K562 (cell line): ENCODE data around the gene PPIL4. TPM values are rescaled to one million over a fixed set of nuclear protein-coding genes. Genes with fewer than 3 reads are reported as not detected.

Experiments used
- ARHGAP35 ChIP-seq: fragments of 450-650 bp; IDR thresholded peaks from 2 replicates; pipeline ENCODE4 v1.6.1; 2018; ENCODE audit not compliant: partially characterized antibody
- CBFB ChIP-seq: sonication (generic); formaldehyde crosslinking; IDR thresholded peaks from 2 replicates; pipeline ENCODE4 v1.4.0; 2020; ENCODE audit warnings: mild to moderate bottlenecking, missing genetic modification reagents
- CCNT2 ChIP-seq: IDR thresholded peaks from 2 replicates; pipeline ENCODE4 v1.6.1; 2011; ENCODE audit warnings: borderline replicate concordance, low read depth, mild to moderate bottlenecking, moderate library complexity, mixed read lengths, low read length; ENCODE audit not compliant: insufficient read length; ENCODE audit errors: extremely low read depth
- CHCHD3 ChIP-seq: fragments of 250-450 bp; sonication (Bioruptor Pico); IDR thresholded peaks from 2 replicates; pipeline ENCODE4 v2.1.2; 2022; ENCODE audit warnings: mild to moderate bottlenecking
- E2F8 ChIP-seq: fragments of 450-650 bp; IDR thresholded peaks from 2 replicates; pipeline ENCODE4 v1.7.1; 2018; ENCODE audit warnings: mild to moderate bottlenecking, low read depth; ENCODE audit not compliant: partially characterized antibody
- EHMT2 ChIP-seq: fragments of 450-650 bp; IDR thresholded peaks from 2 replicates; pipeline ENCODE4 v1.6.1; 2018; ENCODE audit warnings: antibody characterized with exemption
- HDAC1 ChIP-seq, 2 experiments: fragments of 450-650 bp; IDR thresholded peaks; 2 replicates each; pipeline ENCODE4 v1.6.1; 2016 to 2017; ENCODE audit warnings: inconsistent platforms in 1 of 2, mild to moderate bottlenecking in 1 of 2, moderate library complexity in 1 of 2
- HOMEZ ChIP-seq: fragments of 250-450 bp; sonication (Bioruptor Pico); IDR thresholded peaks from 2 replicates; pipeline ENCODE4 v1.4.0; 2020; ENCODE audit warnings: mild to moderate bottlenecking, moderate library complexity
- LEF1 ChIP-seq: fragments of 450-650 bp; IDR thresholded peaks from 2 replicates; pipeline ENCODE4 v1.6.1; 2016; ENCODE audit warnings: mild to moderate bottlenecking
- MCM7 ChIP-seq, 2 experiments: fragments of 450-650 bp; IDR thresholded peaks; 2 replicates each; pipeline ENCODE4 v1.6.1; 2016 to 2018
- MECOM ChIP-seq: fragments of 250-450 bp; sonication (Bioruptor Pico); IDR thresholded peaks from 2 replicates; pipeline ENCODE4 v1.8.0; 2022; ENCODE audit warnings: inconsistent platforms
- NEUROD1 ChIP-seq: fragments of 150-350 bp; IDR thresholded peaks from 2 replicates; pipeline ENCODE4 v1.6.1; 2014; ENCODE audit warnings: borderline replicate concordance, low read length, low read depth; ENCODE audit not compliant: partially characterized antibody
- NFXL1 ChIP-seq: fragments of 450-650 bp; formaldehyde crosslinking; IDR thresholded peaks from 2 replicates; pipeline ENCODE4 v1.4.0; 2021; ENCODE audit warnings: mild to moderate bottlenecking
- SREBF1 ChIP-seq: fragments of 150-350 bp; IDR thresholded peaks from 2 replicates; pipeline ENCODE4 v1.6.1; 2014; ENCODE audit warnings: antibody characterized with exemption, low read depth, low read length, borderline replicate concordance
- SREBF2 ChIP-seq: sonication (generic); formaldehyde crosslinking; IDR thresholded peaks from 2 replicates; pipeline ENCODE4 v1.4.0; 2020; ENCODE audit warnings: mild to moderate bottlenecking, missing genetic modification reagents
- TAF1 ChIP-seq: IDR thresholded peaks from 2 replicates; pipeline ENCODE4 v1.6.1; 2011; ENCODE audit warnings: mild to moderate bottlenecking, low read length, moderate library complexity; ENCODE audit not compliant: insufficient read depth, control insufficient read depth, severe bottlenecking; ENCODE audit errors: extremely low read depth
- TAF15 ChIP-seq: fragments of 200-400 bp; formaldehyde crosslinking; IDR thresholded peaks from 2 replicates; pipeline ENCODE4 v1.6.1; 2017; ENCODE audit warnings: mild to moderate bottlenecking, low read depth, low read length, moderate library complexity
- TAL1 ChIP-seq: fragments of 450-650 bp; IDR thresholded peaks from 2 replicates; pipeline ENCODE4 v1.6.1; 2016; ENCODE audit warnings: mild to moderate bottlenecking
- TFAM ChIP-seq: fragments of 250-450 bp; sonication (Bioruptor Pico); conservative IDR thresholded peaks from 2 replicates; pipeline ENCODE4 v1.5.0; 2021; ENCODE audit warnings: mild to moderate bottlenecking, moderate library complexity
- ZNF436 ChIP-seq: fragments of 250-450, 450-650 bp; sonication (Bioruptor Pico); formaldehyde crosslinking; IDR thresholded peaks from 2 replicates; pipeline ENCODE4 v1.7.0; 2020; ENCODE audit warnings: mild to moderate bottlenecking
- ZNF445 ChIP-seq: fragments of 250-450 bp; sonication (Bioruptor Pico); IDR thresholded peaks from 2 replicates; pipeline ENCODE4 v1.4.0; 2020; ENCODE audit warnings: low read depth, mild to moderate bottlenecking, moderate library complexity
- ZNF551 ChIP-seq: fragments of 250-450 bp; sonication (Bioruptor Pico); IDR thresholded peaks from 2 replicates; pipeline ENCODE4 v1.5.0; 2021; ENCODE audit warnings: mild to moderate bottlenecking, moderate library complexity
- ZNF707 ChIP-seq: fragments of 250-450 bp; sonication (Bioruptor Pico); conservative IDR thresholded peaks from 2 replicates; pipeline ENCODE4 v1.8.0; 2022; ENCODE audit warnings: inconsistent platforms, mild to moderate bottlenecking, moderate library complexity
- polyA plus RNA-seq, 8 experiments: library from polyadenylated mRNA; depleted of rRNA in 4 of 8; stranded (reverse) in 5 of 8; unstranded in 3 of 8; fragments of >200 nt; fragmentation: Nextera tagmentation in 2 of 8; fragmentation: Illumina TruSeq in 1 of 8; extraction: Ambion mirVana in 2 of 8; extraction: Trizol in 1 of 8; gene quantifications; 2 replicates each; pipeline versions ENCODE4 v1.2.1 to v1.2.3, GENCODE V29; 2011 to 2014; ENCODE audit warnings: inconsistent platforms in 1 of 8, missing spikeins in 1 of 8
- total RNA-seq, 7 experiments: library from RNA; depleted of rRNA in 6 of 7; stranded (reverse); fragments of >200 nt in 6 of 7; fragmentation: Illumina TruSeq in 2 of 7; extraction: Trizol in 2 of 7; gene quantifications; 2 replicates each; pipeline versions ENCODE4 v1.2.1 to v1.2.3, GENCODE V29; 2011 to 2021; ENCODE audit warnings: low replicate concordance in 1 of 7

Gene PPIL4
- total and polyA plus RNA-seq, 9 of the 15 experiments (the other 6 are each of a cell fraction or from before 2014, with no cell fraction given) = 14.5 to 55.2 (median 45.9) TPM

GRCh38 chr6:149544646-149545257, 1.1 kb downstream of the PPIL4 start (continued):
- no peak for TF ChIP-seq ZNF436 (CRISPR knock-in tag)
- no peak for TF ChIP-seq CCNT2
- 0 out of 2 replicates have a peak, but pooled peaks have one; percentile 24 for TF ChIP-seq LEF1
- no peak for TF ChIP-seq CHCHD3 (CRISPR knock-in tag)
- TF ChIP-seq TAF15 = no peak
- no peak for TF ChIP-seq ZNF707
- peak in 1 of 2 experiments; percentile 20; a peak in 1 of 4 replicates for TF ChIP-seq HDAC1 (IDR thresholded peaks at IDR 0.05)
- no peak for TF ChIP-seq TAL1
- no peak for TF ChIP-seq NFXL1 (CRISPR knock-in tag)
- TF ChIP-seq NEUROD1 = no peak
- no peak for TF ChIP-seq E2F8
- no peak for TF ChIP-seq EHMT2
- TF ChIP-seq SREBF2 = no peak
- no peak for TF ChIP-seq ZNF551 (CRISPR knock-in tag)
- no peak for TF ChIP-seq ARHGAP35
- no peak for TF ChIP-seq TAF1
- TF ChIP-seq ZNF445 (CRISPR knock-in tag) = no peak
- TF ChIP-seq HOMEZ (CRISPR knock-in tag) = no peak
- TF ChIP-seq MCM7 (IDR thresholded peaks at IDR 0.05) = no peak; a peak in 1 of 4 replicates
- TF ChIP-seq TFAM = no peak
- no peak for TF ChIP-seq CBFB (CRISPR knock-in tag)
- TF ChIP-seq MECOM = no peak
- TF ChIP-seq SREBF1 = no peak
